HG03039 (cell line): ENCODE data around the gene MIER3.
A peak's percentile ranks its signal among the peaks of the same experiment; 100 is the strongest.

Source experiments
- ATAC-seq: cut with Tn5 transposase; IDR thresholded peaks from one replicate; pipeline ENCODE4 v1.9.1; 2021; ENCODE audit warnings: mild to moderate bottlenecking, moderate library complexity; ENCODE audit not compliant: unreplicated experiment

The MIER3 gene

DNA sequence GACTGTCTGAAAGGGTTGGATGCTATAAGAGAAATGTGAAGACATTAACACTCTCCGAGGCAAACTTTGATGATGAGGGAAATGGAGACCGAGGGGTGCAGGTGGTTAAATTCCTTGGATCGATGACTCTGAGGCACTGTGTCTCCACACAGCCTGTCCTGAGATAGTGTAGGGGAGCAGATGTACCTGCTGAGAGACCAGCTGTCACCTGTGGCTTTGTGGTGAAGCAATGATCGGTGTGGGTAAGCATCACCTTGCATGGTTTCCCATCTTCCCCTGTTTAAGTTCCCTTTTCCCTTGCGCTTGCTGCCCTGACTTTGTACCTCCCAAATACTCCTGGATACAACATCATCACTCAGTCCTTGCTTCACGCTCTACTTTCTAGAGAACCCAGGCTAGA lies 9.8 kb upstream of the MIER3 start:
- ATAC-seq: no peak

- no peak for ATAC-seq
Measured at GRCh38 chr5:56959326-56959725, 7.4 kb upstream of the MIER3 start.

GRCh38 chr5:56958595-56958994 lies 6.7 kb upstream of the MIER3 start:
- no peak for ATAC-seq

DNA sequence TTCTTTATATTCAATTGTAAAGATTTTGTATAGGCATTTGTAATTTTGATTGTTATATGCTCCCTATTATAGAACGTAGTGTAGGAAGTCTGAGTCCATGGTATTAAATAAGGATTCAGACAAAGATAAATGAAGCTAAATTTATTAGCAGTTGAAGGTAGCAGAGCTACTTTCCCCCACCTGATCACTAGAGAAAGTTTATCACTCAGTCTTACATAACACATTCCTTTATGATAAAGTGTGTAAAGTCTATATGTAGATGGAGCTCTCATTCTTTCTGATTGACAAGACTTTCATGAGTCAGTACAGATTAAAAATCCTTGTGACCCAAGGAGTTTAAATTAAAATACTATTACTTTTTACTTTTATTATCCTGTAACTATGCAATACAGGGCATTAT lies 2.3 kb upstream of the MIER3 start:
- ATAC-seq: no peak

- ATAC-seq: peak; percentile 37
Measured at GRCh38 chr5:56951126-56951945, 587 bp downstream of the MIER3 start.

DNA sequence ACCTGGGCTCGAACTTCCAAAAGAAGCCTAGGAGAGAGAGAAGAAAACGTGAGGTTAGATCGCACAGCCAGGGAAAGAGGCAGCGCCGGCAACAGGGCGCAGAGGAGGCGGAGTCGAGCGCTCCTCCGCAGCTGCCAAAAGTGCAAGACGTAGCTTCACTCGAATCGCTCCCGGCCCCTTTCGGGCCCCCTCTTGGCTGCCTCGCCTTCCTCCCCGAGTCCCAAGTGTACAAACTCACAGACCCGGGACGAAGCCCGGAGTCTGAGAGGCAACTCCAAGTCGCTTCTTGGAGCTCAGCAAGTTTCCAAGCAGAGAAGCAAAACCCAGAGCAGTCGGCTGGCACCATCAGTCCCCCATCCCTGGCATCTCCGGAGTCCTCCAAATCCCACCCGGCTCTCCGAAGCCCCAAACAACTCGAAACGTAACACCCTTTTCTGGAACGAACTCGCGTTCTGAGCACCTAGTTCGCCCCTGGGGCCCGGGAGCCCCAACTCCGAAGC lies 1.2 kb downstream of the MIER3 start:
- ATAC-seq: peak; percentile 40

GRCh38 chr5:56947052-56947451 lies 4.9 kb downstream of the MIER3 start:
- no peak for ATAC-seq

DNA sequence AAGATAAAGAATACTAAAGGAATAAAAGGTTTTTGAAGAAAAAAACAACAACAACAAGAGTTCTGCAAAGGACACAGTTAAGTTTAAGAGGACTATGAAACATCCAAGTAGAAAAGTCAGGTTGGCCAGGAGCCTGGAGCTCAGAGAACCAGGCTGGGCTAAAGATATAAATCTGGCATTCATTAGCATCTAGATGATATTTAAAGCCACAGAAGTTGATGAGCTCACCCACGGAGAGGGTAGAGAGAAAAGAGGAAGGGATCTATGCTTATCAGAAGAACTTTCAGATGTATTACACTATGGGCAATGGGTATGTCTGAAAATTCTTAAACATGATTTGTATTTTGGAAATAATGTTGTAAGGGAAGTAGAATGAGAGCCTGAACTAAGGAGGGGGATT lies 9.9 kb downstream of the MIER3 start:
- no peak for ATAC-seq

- ATAC-seq: no peak
Measured at GRCh38 chr5:56938858-56939257, 13.1 kb downstream of the MIER3 start.

GRCh38 chr5:56934325-56934724 lies 17.6 kb downstream of the MIER3 start:
- no peak for ATAC-seq

- no peak for ATAC-seq
Measured at GRCh38 chr5:56922922-56923321, 29.0 kb downstream of the MIER3 start.

DNA sequence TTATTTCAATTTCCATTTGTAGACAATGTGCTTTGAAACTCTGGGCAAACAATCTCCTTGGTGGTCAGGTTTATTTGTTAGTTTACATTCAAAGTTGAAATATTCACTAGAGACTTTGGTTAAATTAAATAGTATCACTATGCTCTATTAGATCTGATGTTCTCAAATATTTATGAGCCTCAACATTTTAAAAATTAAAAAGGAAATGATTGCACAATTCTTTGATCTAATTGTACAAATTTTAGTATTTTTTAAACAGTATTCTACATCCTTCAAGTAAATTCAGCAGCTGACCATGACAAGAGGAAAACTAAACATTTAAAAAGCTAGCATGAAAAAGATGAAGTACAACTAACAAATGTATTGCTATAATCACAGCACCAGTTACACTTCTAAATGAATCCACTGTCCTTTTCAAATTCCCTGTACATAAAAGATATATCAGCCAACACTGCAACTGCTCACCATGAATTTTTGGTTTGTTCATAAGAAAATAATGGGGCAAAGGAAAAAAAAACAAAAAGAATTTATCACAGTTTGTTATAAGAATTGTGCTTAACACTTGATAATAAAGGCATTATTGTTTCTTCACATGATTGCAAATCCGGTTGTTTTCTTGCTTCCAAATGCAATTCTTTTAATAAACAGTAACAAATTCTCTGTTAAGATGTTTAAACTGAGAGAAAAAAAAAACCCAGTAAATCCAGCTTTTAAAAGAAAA lies 31.8 kb downstream of the MIER3 start:
- ATAC-seq: no peak

DNA sequence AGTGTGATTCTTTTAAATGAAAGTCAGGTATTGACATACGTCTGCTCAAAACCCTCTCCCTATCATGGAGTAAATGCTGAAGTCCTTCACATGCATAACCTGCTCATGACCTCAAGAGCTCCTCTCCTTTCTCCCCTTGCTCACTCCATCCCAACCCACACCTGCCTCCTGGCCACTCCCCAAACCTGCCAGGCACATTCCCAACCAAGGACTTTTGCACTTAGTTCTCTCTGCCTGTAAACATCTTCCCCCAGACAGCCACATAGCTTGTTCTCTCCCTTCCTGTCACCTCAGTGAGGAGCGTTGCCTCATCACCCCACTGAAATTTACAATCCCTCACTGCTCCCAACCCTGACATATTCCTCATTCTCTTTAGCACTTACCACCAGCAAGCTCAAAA lies 33.9 kb downstream of the MIER3 start:
- ATAC-seq: no peak

DNA sequence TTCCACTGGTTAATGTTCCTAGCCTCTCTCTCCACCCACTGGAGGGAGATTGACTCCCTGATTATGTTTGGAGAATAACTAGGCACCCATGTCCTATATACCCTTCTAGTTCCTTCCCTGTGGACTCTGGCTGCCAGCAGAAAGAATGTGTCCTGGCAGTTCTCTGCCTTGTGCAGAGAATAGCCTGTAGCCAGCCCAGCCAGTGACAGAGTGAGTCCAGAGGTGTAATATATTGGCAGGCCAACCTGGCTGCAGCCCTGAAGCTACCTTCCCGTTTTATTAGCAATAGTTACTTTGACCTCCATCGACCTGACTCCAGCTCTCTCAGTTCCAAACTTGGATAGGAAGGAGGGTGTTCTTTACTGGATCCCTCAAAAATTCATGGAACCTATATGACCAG lies 34.4 kb downstream of the MIER3 start:
- ATAC-seq: no peak

DNA sequence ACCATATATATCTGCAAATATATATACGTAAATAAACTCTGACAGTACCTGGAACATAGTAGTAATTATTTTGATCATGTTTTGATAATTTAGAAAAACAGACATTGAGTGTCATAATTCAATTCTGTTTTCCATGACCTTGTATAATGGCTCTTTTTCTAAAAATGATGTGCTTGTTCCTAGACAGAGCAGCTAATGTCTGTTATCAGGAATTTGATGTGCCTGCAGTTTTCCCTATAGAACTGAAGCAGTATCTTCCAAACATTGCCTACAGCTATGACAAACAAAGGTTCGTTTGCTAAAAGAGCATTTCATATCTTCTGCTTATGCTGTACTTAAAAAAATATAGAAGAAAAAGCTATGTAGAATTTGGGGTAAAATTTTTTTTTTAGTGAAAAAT lies 37.2 kb downstream of the MIER3 start:
- ATAC-seq: no peak

- no peak for ATAC-seq
Measured at GRCh38 chr5:56913766-56914165, 38.2 kb downstream of the MIER3 start.

DNA sequence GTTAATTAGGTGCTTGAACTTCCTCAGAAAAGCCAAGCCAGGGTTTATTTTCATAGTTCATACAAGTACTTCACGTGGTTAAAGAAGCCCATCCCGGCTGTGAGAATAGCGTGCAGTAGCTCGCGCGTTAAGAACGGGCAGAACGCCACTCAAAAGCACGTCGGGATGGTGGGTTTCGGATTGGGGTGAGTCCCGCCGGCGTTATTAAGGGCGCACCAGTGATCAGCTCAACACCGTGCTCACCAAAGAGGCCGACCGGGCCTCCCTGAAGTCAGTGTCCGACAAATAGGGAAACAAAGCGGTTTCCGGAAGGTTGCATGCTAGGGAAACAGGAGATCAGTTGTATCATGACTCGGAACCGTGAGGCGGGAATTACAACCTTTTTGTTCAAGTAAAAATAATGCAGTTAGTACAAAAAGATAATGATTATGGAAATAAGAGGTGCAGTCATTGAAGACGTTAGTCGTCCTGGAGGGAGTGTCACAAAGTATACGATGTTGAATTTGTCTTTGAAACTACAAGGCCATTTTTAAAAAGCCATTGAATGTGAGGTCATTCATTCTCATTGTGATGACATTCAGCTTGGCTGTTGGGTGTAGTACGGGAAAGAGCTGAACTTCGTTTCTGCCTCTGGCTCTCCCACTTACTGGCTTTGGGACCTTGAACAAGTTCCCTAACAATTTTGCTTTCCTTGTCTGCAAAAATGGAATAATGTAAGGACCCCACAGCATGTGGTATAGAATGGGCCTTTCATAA lies 41.5 kb downstream of the MIER3 start:
- peak; percentile 10 for ATAC-seq

- peak; percentile 85 for ATAC-seq
Measured at GRCh38 chr5:56909294-56910209, 42.4 kb downstream of the MIER3 start, which contains the start of gene SETD9. Gene SETD9, plus strand, starts transcription at chr5:56909596. Its CDS starts 50 bp downstream, at chr5:56909646.

- peak; percentile 38 for ATAC-seq
Measured at GRCh38 chr5:56908942-56909293, 43.0 kb downstream of the MIER3 start.

- ATAC-seq: no peak
Measured at GRCh38 chr5:56900858-56901578, 50.9 kb downstream of the MIER3 start.
